DND-41 (cell line): ENCODE data around the gene PHACTR1.

Experiments
- ATAC-seq: fragments of 200-7000 bp; cut with Tn5 transposase; 3 replicates; pipeline ENCODE4 v1.9.1; 2021; ENCODE audit warnings: low read depth; ENCODE audit not compliant: insufficient read depth
- DNase-seq: peaks from one replicate; pipeline ENCODE4 v3.0.0-alpha.2; 2020
- H2AFZ ChIP-seq: 2 replicates; pipeline ENCODE4 v1.6.0; 2012; ENCODE audit warnings: low read depth, low read length
- H3K27ac ChIP-seq: 2 replicates; pipeline ENCODE4 v1.5.1; 2012; ENCODE audit warnings: low read length, inconsistent platforms
- H3K27me3 ChIP-seq: fragments of 200-600 bp; sonication (generic); 2 replicates; pipeline ENCODE4 v1.6.0; 2012; ENCODE audit warnings: low read length, mild to moderate bottlenecking, inconsistent platforms; ENCODE audit not compliant: insufficient read depth, poor library complexity
- H3K36me3 ChIP-seq: 2 replicates; pipeline ENCODE4 v1.5.1; 2012; ENCODE audit warnings: low read length, inconsistent platforms; ENCODE audit not compliant: insufficient read depth
- H3K4me1 ChIP-seq: 2 replicates; pipeline ENCODE4 v1.5.1; 2012; ENCODE audit warnings: mild to moderate bottlenecking, low read length; ENCODE audit not compliant: insufficient read depth
- H3K4me2 ChIP-seq: 2 replicates; pipeline ENCODE4 v1.6.0; 2012; ENCODE audit warnings: mild to moderate bottlenecking, moderate library complexity, low read length, inconsistent platforms; ENCODE audit not compliant: insufficient read depth
- H3K4me3 ChIP-seq, 2 experiments: fragments of 200-600 bp in 1 of 2; shearing (Covaris generic) in 1 of 2; 2 replicates each; pipeline ENCODE4 v1.5.1; 2012 to 2016; ENCODE audit warnings: inconsistent platforms in 2 of 2, low read length in 2 of 2, mild to moderate bottlenecking in 2 of 2, low read depth in 1 of 2, moderate library complexity in 1 of 2
- H3K79me2 ChIP-seq: 2 replicates; pipeline ENCODE4 v1.6.0; 2012; ENCODE audit warnings: low read length, inconsistent platforms; ENCODE audit not compliant: insufficient read depth
- H3K9ac ChIP-seq: 2 replicates; pipeline ENCODE4 v1.6.0; 2012; ENCODE audit warnings: low read depth, mild to moderate bottlenecking, inconsistent platforms, low read length, moderate library complexity
- H3K9me3 ChIP-seq: 2 replicates; pipeline ENCODE4 v1.5.1; 2012; ENCODE audit warnings: low read length, moderate library complexity, mild to moderate bottlenecking, inconsistent platforms; ENCODE audit not compliant: insufficient read depth, severe bottlenecking
- H4K20me1 ChIP-seq: 2 replicates; pipeline ENCODE4 v1.6.0; 2012; ENCODE audit warnings: low read length; ENCODE audit not compliant: insufficient read depth
- EZH2 ChIP-seq: IDR thresholded peaks from 3 replicates; pipeline ENCODE4 v1.6.1; 2012; ENCODE audit warnings: borderline replicate concordance, low read depth, mild to moderate bottlenecking, moderate library complexity, low read length, inconsistent platforms; ENCODE audit not compliant: severe bottlenecking
- TF ChIP-seq, protein P1 (sequence below): IDR thresholded peaks from 2 replicates; pipeline ENCODE4 v1.5.1; 2012; ENCODE audit warnings: borderline replicate concordance, low read length, moderate library complexity, mild to moderate bottlenecking; ENCODE audit not compliant: poor library complexity, severe bottlenecking; ENCODE audit errors: extremely low read depth

PHACTR1 gene

GRCh38 chr6:12749531-12750379 is 33.2 kb downstream of the PHACTR1 start:
- ATAC-seq = no peak
- H3K36me3 ChIP-seq = no peaks in the 10 kb centered on the region
- no peak overlapping the region for H3K4me3 ChIP-seq
- no peaks in the 10 kb centered on the region for H3K9me3 ChIP-seq
- H3K4me2 ChIP-seq = no peak overlapping the region
- no peak overlapping the region for H2AFZ ChIP-seq
- no peaks in the 10 kb centered on the region for H4K20me1 ChIP-seq
- H3K27me3 ChIP-seq = no peaks in the 10 kb centered on the region
- H3K4me1 ChIP-seq = no peaks in the 10 kb centered on the region
- H3K27ac ChIP-seq = no peak overlapping the region
- H3K79me2 ChIP-seq = no peaks in the 10 kb centered on the region
- DNase-seq = no peak
- no peak overlapping the region for H3K9ac ChIP-seq
- TF ChIP-seq, protein P1, sequence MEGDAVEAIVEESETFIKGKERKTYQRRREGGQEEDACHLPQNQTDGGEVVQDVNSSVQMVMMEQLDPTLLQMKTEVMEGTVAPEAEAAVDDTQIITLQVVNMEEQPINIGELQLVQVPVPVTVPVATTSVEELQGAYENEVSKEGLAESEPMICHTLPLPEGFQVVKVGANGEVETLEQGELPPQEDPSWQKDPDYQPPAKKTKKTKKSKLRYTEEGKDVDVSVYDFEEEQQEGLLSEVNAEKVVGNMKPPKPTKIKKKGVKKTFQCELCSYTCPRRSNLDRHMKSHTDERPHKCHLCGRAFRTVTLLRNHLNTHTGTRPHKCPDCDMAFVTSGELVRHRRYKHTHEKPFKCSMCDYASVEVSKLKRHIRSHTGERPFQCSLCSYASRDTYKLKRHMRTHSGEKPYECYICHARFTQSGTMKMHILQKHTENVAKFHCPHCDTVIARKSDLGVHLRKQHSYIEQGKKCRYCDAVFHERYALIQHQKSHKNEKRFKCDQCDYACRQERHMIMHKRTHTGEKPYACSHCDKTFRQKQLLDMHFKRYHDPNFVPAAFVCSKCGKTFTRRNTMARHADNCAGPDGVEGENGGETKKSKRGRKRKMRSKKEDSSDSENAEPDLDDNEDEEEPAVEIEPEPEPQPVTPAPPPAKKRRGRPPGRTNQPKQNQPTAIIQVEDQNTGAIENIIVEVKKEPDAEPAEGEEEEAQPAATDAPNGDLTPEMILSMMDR = no peak
- no peak for TF ChIP-seq EZH2

GRCh38 chr6:12750416-12750815 is 33.8 kb downstream of the PHACTR1 start:
- DNase-seq (no peak), ATAC-seq (no peak)
- Histone ChIP-seq H3K9ac (no peak overlapping the region), H3K27me3 (no peaks in the 10 kb centered on the region), H3K79me2 (no peaks in the 10 kb centered on the region), H3K4me1 (no peaks in the 10 kb centered on the region), H4K20me1 (no peaks in the 10 kb centered on the region), H2AFZ (no peak overlapping the region), H3K4me3 (no peak overlapping the region), H3K9me3 (no peaks in the 10 kb centered on the region), H3K36me3 (no peaks in the 10 kb centered on the region), H3K4me2 (no peak overlapping the region), H3K27ac (no peak overlapping the region)
- no peak for TF ChIP-seq EZH2
- TF ChIP-seq, protein P1 = no peak

DNA sequence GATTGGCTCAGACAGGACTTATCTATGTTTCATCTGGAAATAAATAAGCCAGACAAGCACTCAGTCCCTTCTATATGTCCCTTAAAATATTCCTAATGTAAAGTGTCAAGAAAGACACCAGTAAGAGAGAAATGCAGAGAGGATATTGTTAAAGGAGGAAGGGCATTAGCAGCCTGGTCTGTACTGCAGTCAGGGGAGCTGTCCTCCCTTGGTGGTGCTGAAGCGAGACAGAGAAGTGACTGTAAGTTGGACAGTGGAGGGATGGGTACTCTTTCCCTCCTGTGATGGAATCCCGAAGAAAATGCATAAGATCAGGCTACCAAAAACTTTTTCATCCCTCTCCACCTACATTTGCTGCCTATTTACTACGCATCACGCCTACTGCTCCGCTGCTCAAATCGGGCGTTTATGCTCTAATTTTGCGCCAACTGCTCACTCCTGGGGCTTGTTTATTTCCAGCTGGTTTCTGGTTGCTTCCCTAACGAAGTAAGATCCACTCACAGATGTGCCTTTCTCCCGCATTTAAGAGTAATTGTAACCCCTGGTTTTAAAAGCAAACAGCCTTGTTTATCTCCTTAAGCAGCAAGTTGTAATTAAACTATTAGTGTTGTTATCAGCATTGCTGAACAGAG is 35.2 kb downstream of the PHACTR1 start:
- peak; percentile 86 for ATAC-seq
- Histone ChIP-seq H3K4me3 (no peak overlapping the region), H3K27me3 (no peaks in the 10 kb centered on the region), H3K36me3 (no peaks in the 10 kb centered on the region), H4K20me1 (no peaks in the 10 kb centered on the region), H2AFZ (no peak overlapping the region), H3K4me1 (no peaks in the 10 kb centered on the region), H3K79me2 (no peaks in the 10 kb centered on the region), H3K9ac (no peak overlapping the region), H3K9me3 (no peaks in the 10 kb centered on the region), H3K4me2 (no peak overlapping the region), H3K27ac (no peak overlapping the region)
- TF ChIP-seq, protein P1 = no peak
- no peak for TF ChIP-seq EZH2
- DNase-seq = peak; percentile 69
